Urothelium cell line (cell line): ENCODE measurements around the gene LAMTOR2.

Experiments
- DNase-seq: peaks from one replicate; pipeline ENCODE4 v3.0.0; 2011; ENCODE audit warnings: low spot score, mixed read lengths
- FAIRE-seq: peaks from 2 replicates; lab custom pipeline; 2011; peaks lifted over from hg19 to GRCh38; lab: Jason Lieb, UNC

The LAMTOR2 gene

DNA sequence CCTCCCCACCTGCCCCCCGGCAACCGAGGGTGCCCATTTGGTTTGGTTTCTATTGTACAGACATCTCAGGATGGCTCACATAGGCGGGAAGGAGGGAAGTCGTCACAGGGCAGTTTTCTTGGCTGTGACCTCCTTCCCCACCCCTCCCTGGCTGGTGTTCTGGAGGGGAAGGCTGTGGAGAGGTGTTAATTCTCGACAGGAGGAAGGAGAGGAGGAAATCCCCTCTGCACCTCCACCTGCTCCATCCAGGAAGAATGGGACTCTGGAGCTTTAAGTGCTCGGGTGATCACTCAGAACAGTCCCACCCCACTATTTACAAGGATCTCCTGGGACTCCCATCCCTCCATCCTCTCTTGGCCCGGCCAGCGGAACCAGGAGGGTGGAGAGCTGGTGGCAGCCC is 20.1 kb downstream of the LAMTOR2 start:
- no peak for DNase-seq
- no peak for FAIRE-seq

DNA sequence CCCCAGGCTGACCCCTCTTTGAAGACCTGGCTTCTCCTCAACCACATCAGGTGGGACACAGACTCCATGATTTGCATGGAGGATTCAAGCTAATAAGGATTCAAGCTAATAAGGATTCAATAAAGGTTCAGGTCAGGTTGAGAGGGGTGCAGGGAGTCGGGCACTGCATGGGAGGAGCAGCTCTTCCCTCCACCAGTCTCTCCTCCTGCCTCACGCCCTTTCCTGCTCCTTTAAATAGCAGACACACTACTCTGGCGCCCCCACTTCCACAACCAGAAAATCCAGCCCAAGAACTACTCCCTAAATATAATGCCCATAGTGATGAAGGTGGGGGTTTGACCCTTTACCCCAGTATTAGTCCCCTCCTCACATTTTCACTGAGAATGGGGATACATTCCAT is 20.6 kb downstream of the LAMTOR2 start:
- DNase-seq, result no peak
- no peak for FAIRE-seq

DNA sequence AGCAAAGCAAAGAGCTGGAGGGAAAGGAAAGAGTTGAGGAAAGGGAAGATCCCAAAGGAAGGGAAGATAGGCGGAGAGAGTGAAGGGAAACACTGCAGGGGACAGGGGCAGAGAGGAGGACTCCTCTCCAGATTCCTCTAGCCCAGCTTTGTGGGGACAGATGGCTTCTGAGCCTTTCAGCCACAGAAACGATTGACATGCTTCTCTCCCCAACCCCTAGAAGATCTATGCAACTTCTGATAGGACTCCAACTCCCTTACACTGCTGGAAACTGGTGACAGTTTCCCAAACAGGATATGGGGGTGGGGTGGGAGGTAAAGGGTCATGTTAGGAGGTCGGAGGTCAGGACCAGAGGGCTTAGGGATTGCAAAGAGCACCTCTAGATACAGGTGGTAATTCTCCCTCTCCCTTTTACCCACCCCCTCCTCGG is 21.2 kb downstream of the LAMTOR2 start:
- FAIRE-seq (no peak), DNase-seq (no peak)

DNA sequence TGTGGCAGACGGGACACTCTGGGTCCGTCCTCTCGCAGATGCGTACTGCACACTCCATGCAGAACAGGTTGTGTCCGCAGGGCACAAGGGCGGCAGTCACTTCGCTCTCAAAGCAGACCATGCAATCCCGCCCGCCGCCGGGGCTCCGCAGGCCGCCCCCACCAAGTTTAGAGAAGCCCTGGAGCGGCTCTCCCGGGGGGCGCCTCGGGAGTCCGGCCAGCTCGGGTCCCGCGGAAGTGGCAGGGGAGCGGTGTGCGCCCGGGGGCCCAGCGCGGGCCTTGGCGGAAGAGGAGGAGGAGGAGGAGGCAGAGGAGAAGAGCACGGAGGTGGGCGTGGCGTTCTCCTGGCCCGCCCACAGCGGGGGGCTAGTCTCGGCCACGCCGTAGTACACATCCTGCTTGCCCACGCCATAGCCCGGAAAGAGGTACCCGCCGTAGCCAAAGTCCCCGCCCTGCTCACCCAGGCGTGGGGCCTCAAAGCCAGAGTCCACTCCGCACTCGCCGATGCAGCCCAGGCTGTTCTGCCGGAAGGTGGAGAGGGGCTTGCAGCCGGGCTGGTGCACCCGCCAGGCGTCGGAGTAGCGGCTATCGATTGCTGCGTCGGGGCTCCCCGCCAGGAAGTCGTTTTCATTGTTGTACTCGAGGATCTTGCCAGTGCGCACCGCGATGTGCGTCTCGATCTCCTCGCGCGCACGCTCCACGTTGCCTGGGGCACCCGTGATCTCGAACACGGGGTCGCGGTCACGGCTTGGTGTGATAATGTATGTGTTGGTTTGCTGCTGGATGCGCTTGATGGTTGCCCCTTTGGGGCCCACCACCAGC is 22.2 kb downstream of the LAMTOR2 start:
- no peak for DNase-seq

DNA sequence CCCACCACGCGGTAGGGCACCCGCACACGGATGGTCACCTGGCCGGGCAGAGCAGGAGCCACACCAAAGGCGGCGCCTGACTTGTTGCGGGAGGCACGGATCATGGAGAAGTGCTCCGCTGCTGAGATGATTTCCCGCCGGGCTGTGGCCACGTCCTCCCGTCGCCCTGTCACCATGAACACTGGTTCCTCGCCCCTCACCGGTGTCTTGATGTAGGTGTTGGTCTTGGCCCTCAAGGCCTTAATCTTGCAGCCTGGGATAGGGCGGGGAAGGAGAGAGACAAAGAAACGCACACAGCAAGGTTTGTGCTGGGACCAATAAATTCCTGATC is 22.8 kb downstream of the LAMTOR2 start:
- no peak for DNase-seq
- FAIRE-seq, result no peak

More for the DNA sequence above, 22.2 kb downstream of the LAMTOR2 start:
- FAIRE-seq, result no peak

DNA sequence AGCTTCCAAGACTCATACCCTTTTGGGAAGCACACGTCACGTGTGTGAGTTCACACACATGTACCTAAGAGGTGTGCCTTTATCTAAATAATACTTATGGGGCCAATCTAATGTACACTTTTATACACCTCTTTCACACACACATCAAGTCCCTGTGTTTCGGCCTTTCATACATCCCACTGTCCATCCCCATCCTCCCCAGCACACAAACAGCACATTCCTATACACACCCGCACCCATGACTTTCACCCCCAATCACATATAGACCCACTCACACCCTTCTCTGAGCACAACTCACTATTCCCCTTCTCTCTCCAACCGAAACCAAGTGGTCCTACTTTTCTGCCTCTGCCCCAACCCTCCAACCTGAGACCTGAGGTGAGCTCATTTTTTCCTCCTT is 24.1 kb downstream of the LAMTOR2 start:
- no peak for FAIRE-seq
- DNase-seq, result no peak

DNA sequence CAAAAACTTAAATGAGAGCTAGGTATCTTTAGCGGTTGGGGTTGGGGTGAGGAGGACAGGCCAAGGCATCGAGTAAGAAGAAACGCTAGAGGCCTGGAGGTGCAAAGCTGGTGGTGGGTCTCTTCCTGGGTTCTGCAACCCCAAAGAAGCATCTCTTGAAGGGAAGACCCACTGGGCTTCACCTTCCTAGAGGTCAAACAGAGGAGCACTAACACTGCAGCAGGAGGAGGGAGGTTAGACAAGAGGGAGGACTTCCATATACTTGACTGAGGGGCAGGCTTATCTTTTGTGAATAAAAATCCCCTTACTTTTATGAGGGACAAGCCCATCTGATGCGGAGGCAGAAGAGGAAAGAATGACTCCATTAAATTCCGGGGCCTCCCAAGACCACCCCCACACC is 25.2 kb downstream of the LAMTOR2 start:
- no peak for DNase-seq
- no peak for FAIRE-seq

DNA sequence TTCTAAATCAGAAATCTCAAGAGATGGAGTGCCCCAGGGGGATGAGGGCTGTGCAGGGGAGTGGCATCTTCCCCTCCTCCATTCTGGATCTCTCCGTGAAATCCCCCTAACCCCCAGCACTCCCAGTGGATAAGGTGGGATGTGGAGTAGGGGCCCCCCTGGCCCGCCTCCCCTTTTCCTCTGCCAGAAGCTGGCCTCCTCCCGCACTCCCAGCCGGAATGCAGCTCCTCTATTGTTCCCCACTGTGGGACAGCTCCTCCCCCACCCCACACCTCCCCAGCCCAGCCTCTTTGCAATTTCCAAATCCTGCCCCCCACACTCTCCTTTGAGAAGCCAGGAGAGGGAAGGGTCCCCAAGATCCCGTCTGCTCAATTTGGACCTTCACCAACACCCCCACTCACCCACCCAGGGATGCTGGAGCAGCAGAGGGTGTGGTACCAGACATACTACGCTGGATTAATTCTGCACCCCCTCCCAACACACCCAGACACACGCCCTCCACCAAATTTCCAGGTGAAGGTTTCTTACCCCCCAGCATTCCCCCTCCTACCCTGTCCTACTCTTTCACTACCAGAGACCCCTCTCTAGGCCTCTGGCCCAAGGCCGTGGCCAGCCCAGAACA is 25.8 kb downstream of the LAMTOR2 start:
- no peak for FAIRE-seq
- DNase-seq, result no peak

DNA sequence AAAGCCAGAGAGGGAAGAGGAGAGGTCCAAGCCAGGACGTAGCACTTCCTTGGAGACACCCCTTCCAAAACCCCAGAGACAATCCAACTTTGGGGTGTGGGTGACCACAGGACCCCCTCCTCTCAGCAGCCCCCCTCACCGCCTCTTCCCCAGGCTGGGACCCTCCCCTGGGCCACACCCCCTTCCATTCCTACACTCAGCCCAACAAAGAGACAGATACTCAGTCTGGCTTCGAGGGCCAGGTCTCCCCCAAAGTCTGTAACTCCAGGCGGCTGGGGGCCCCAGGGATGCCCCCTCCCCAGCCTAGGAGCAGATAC is 26.2 kb downstream of the LAMTOR2 start:
- no peak for FAIRE-seq
- DNase-seq, result no peak

DNA sequence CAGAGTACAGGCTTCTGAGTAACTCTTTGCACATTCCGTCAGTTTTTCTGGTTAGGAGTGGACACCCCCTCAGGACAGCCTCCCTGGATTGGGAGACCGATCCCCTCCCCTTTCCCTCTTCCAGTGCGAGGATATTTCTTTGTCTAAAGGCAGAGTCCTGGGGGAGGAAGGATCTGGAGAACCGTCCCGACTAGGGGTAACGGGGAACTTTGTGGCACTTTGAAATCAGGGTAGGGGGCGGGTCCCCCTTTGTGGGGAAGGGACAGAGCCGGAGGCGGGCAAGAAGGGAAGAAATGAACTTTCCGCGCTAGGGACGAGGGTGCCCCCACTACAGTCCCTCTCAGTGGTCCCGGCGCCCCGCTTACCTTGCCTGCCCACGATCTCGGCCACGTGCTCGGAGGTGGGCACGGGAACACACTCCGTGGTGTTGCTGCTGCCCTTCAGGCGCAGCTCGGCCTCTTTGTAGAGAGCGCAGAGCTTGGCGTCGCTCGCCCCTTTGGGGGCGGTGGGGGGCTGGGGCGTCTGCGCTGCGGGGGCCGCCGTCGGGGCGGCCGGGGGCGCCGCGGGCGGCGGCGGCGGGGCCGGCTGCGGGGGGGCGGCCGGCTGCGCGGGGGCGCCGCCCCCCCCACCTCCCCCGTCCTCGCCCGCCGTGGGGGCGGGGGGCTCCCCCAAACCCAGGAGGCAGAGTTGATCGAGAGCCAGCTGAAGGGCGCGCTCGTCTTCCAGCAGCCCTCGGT is 26.8 kb downstream of the LAMTOR2 start:
- peak; percentile 34 for DNase-seq
- FAIRE-seq, result no peak

DNA sequence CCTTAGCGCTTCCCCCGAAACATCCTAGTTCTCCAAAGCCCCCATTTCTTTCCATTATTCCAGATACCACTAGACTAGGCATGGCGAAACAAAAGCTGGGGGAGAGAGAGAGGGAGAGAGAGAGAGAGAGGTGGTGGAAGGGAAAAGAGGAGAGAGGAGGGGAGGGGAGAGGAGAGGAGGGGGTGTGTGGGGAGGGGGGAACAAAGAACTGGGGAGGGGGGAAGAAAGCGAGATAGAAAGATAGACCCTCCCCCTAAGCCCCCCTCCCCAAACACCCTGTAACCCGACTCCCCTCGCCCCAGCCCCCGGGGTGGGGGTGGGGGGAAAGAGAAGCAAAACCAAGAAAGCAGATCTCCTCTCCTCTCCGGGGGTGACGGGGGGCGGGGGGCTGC is 27.3 kb downstream of the LAMTOR2 start:
- FAIRE-seq (no peak), DNase-seq (no peak)

DNA sequence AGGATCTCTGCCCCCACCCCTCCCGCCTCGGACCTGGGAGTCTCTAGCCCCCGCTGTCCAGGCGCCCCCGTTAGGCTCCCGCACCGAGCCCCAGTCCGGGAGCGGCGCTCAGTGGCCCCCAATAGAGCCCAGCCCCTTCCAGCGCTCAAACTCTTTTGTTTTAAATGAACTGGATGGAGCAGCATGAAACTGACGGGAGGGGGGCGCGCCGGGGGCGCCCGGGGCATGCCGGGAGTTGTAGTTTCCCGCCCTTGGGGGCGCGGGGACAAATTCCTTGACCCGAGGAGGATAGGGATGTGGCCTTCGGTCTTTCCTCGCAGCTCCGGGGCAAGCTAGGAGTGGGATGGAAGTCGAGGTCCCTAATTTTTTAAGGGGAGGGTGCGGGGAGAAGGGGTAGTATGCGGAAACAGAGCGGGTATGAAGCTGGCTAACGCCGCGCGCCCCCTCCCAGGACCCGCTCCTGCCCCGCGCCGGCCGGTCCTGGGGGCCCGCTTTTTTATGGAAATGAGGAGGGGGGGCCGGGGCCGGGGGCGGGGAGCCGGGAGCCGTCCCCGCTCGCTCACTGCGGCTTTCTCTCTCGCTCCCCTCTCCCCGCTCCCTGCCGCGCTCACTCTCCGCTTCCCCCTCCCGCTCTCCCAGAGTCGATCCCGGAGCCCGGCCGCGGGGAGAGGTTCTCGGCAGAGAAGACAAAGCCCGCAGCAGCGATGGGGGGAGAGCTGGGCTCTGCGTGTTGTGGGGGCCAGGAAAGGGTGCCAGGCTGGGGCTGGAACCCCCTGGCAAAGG is 27.9 kb downstream of the LAMTOR2 start, which contains the start of gene MEX3A:
Gene MEX3A (minus strand): TSS at position 157 of the 783 bp plus-strand sequence. CDS start 467 bp downstream, outside the sequence.
- DNase-seq (peak; percentile 88), FAIRE-seq (no peak)

DNA sequence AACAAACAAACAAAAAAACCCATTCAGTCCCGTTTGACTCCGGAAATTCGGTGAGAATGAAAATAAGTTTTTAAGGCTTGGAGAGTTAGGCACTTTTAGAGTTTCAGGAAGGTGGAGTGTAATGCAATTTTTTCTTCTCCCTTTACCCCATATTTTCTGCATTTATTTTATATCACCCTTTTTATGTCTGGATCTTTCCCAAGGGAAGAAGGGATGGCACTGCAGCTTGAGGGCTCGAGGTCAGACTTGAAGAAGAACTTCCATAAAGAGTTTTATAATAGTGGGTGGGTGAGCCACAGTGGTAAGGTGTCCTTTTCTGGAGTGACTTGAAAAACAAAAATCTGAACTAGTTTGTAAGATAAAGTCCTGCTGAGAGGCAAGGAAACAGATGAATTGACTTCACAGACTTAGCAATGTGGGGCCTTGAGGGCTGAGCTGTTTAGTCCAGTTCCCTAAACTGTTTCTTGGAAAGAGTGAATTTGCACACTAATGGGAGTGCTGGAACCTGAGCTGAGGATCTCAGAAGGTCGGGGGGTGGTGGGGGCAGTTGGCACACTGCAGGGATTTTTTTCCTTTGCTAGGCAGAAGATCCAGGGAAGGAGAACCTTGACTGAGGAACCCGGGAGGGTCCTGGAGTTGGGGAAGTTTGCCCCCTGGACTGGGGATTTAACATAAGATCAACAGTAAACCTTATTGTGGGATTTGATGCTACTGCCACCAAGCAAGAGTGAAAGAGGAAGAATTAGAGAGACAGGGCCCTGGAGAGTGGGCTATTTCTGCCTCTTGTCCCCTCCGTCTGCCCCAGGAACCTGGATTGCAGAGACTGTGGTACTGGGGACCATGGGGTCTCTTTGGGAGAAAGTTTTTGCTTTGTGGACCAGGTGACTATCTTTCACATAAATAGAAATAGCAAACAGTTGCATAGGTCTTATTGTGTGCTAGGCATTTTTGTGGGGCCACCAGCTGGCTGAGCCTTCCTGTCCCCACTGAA is 29.5 kb downstream of the LAMTOR2 start:
- FAIRE-seq (no peak), DNase-seq (no peak)

DNA sequence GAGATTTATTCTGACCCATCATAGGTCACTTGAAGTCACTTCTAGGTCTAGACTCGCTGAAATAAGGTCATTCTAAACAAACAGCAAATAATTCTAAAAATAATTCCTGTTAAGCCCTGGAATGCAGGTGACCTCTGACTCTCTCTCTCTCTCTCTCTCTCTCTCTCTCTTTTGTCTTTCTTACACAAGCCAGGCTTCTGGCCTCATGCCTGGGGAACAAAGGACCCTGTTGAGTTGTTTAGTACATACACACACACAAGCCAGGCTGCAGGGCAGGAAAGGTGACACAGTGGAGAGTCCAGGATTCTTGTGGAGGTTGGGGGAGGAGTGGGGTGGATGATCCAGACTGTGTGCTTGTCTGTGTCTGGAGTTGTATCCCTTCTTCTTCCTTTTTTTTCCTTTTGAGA is 31.7 kb downstream of the LAMTOR2 start:
- DNase-seq (peak; percentile 37), FAIRE-seq (no peak)

DNA sequence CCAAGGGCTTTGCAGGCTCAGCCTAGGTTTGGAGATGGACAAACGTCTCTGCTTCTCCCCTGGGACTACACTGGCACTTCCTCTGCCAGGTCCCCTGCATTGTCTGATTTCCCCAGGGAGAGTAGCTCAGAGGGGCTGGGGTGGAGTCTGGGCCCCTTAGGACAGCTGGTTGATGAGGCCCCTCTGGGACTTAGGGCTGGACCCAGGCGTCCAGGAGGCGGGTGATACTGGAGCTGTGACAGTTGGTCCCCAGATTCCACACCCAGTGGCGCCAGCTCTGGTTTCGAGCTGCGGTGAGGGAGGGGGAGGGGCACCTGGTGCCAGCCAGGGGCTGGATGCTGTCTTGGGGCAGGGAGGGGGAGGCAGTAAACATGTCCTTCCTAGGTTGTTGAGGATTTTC is 35.1 kb downstream of the LAMTOR2 start:
- FAIRE-seq, result no peak

DNA sequence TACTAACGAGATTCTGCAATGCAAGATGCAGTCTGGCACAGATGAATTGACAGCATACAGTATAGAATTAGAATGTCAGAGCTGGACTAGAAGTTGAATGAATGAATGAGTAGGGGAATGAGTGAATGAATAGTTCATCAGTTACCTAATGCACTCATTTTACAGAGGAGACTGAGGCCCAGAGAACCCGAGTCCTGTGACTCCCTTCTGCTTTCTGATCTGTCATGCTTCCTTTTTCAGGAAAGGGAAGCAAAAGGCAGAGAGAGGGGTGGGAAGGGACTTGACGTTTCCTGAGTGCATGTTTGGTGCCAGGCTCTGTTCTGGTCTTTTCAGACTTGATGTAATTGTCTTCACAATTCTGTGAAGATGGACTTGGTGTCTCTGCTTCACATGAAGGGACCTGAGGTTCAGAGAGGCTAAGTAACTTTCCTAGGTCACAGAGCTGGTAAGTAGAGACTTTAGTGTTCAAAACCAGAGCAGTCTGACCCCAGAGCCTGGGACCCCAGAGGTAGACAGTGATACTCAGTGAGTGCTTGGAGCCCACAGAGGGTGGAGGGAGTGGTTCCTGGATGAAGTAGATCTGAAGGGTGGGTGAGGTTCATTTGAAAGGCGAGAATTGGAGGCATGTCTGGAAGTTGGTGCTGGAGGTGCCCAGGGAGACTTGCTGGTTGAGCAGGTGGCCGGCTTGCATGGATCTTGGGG is 35.7 kb downstream of the LAMTOR2 start:
- DNase-seq, result no peak
- no peak for FAIRE-seq

More for the DNA sequence above, 35.1 kb downstream of the LAMTOR2 start:
- DNase-seq, result no peak

DNA sequence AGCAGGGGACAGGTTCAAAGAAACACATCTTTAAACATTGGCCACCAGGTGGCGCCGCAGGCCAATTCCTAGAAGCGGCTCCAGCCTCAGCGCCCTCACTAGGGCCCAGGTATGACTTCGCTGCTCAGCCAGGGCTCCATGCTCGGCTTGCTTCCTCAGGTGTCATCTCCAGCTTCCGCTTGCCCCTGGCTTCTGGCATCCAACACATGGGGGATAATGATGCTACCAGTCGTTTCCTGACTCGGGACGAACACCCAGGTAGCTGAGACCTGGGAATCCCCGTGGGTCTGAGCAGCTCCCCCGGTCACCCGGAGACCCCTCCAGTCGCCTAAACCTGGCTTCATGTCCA is 36.2 kb downstream of the LAMTOR2 start:
- no peak for FAIRE-seq
- DNase-seq, result peak; percentile 81

DNA sequence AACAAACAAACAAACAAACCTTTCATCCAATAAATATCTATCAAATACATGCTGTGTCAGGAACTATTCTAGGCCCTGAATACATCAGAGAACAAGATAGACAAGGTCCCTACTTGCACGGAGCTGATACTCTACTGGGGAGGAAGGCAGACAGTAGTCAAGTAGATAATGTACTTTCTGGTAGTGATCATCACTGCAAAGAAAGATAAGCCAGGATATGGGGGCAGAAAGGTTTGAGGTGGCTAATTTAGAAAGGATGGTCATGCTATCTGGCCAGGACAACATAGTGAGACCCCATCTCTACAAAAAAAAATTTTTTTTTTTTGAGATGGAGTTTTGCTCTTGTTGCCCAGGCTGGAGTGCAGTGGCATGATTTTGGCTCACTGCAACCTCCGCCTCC is 37.0 kb downstream of the LAMTOR2 start:
- FAIRE-seq, result no peak

DNA sequence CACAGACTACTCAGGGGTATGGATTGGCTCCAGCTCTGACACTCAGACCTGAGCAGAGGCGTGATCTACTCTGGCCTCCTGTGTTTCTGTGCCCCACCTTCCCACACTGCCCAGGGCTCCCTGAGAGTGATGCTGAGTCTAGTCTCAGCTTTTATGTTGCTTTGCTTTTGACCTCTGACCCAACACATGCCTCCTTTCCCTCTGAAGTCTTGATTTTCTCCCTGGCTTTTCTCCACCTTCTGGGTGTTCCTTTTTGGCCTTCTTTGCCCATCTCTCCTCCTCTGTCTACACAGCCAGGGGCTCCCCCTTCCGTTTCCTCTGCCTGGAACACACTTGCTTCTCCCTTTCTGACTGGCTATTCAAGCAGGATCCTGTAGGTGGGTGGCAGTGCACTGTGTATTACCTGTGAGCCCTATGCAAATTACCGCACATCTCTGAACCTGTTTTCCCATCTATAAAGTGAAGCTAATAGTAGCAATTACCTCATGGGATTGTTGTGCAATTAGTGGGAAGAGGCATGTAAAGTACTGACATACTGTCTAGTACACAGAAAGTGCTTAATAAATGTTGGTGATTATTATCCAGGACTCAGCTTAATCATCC is 41.4 kb downstream of the LAMTOR2 start:
- no peak for DNase-seq
- FAIRE-seq, result no peak

More for the DNA sequence above, 37.0 kb downstream of the LAMTOR2 start:
- DNase-seq, result no peak
